ENCODE results near the gene ASTN1.
"Not testable (repeated sequence)": the region's sequence is repeated elsewhere in the genome, so short reads cannot be mapped to it uniquely, and the experiment has no call there.

Gene ASTN1

GRCh38 chr1:177106614-177107365 is 57.7 kb downstream of the ASTN1 start:
- DNase-seq (ENCODE audit: low read depth in 2 of 2), result no peak

GRCh38 chr1:177106196-177106595 is 58.3 kb downstream of the ASTN1 start:
- DNase-seq (ENCODE audit: low read depth in 2 of 2), result no peak

DNA sequence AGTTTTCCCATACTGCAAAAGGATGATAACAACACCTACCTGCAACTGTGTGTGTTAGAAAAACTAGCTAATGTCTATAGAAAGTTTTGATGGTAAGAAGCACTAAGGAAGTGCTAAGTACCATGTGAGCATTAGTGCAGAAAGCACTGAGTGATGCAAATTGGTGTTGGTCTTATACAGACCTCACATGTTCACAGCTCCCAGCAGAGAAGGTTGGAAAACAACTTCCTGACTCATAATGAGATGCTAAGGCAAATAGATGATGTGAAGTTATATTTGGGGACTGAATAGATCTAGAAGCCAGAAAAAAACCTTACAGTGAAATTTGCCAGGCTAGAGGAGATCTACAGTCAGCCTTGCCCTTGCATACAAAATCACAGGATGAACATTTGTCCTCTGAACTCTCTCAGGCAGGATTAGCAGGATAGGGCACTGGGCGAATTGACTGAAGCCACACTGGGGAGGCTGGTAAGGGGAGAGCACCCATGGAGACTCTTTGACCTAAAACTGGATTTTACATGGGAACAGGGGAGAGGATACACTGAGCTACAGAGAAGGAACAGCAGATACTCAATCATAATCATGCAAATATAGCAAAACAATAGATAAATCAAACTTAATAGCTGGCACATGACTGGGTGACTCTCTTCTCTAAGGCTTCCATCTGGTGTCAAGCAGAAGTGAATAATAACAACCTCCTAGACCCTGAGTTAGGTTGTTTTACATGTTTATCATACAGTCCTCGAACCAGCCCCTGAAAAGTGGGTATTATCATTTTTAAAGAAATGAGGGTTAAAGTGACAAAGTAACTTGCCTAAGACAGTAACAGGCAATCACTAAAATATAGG is 61.3 kb downstream of the ASTN1 start:
- DNase-seq (ENCODE audit: low read depth in 2 of 2), result no peak

DNA sequence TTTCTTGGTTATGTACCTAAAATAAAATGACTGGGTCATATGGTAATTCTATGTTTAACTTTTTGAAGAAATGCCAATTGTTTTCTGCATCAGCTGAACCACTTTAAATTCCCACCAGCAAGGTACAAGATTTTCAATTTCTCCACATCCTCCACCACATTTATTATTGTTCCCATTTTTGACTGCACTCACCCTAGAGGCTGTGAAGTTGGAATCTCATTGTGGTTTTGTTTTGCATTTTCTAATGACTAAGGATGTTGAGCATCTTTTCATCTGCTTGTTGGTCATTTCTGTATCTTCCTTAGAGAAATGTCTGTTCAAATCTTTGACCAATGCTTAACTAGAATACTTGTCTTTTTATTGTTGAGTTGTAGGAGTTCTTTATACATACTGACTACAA is 72.5 kb downstream of the ASTN1 start:
- DNase-seq (ENCODE audit: low read depth in 2 of 2), result no peak

DNA sequence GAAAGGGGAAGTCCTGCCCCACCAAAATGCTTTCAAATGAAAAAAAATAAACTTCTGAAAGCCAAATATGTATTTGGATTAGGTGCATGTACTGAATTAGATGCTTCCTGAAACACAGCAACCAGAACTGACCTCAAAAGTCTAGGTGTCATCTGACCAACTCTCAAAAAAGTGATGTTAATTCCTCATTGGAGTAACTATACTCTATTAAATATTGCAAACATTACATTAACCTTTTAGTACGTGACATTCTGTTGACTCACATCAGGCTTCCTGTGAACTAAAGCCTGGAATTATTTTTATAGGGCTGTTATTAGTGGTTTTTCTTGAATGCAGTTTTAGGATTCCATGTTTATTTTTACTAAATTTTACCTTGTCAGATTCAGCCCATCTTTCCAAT is 73.5 kb downstream of the ASTN1 start:
- DNase-seq (ENCODE audit: low read depth in 2 of 2), result no peak

DNA sequence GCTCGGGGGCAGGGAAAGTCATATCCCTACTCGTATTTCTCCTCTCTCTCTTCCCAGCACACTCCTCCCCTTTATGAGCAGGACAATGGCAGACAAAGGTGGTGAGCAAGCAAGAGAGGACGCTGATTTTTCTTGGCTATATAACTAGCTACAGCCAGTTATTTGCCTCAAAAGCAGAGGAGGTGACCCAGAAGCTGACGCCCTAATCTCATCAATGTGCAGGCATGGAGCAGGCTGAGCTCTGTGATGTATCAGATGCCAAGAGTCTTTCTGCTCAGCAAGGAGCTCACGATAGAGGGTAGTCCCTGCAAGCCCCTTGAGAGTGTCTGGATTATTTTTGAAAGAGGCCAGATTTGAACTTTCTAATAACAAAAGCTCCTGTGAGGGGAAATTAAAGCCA is 75.5 kb downstream of the ASTN1 start:
- DNase-seq (ENCODE audit: low read depth in 2 of 2), result no peak

DNA sequence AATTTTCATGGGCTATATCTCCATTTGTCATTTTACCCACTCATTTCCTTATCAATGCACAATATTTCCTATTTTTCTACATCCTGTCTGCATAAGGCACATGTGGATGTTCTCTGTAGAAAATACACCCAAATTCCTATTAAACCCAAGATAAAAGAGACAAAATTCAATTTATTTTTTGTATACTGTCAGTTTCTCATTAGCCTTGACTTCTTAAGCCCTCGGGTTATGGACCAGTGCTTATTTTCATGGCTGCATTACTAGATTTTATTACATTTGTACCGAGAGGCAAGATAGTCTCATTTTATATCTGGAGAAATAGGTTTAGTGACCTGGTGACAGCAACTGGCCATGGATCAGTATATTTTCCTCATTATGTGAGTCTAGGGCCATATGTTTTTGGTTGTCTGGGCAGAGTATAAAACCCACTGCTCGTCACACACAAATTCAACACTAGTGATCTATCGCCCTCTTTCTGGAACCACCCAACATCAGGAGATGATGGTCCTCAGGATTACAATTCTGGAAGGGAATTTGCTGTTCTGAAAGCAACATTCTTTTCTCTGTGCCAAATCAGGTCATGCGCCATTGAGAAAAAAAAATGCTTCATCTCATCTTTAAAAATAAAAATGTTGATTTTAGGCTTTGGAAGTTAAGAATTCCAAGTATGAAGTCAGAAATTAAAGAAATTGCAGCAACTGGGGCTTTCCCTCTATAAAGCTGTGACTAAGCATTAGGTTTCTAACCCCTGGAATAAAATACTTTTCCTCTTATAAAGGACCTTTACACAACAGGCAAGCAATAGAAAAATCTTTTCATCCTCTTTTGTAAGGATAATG is 81.4 kb downstream of the ASTN1 start:
- DNase-seq (ENCODE audit: low read depth in 2 of 2), result no peak

DNA sequence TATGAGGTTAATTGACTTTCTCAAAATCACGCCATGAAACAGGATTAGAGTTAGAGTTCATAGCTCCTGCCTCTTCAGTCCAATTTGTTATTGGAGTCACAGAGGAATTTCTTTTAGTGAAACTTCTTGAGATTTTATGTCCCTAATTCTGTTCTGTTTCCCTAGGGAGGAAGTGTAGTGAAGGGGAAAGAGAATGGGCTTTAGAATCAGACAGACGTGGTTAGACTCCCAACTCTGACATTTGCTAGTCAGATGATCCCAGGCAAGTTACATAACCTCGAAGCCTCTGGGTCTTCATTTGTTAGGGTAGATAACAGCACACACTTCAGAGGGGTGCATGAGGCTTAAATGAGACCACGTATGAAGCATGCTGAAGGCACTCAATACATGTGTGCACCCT is 83.9 kb downstream of the ASTN1 start:
- DNase-seq (ENCODE audit: low read depth in 2 of 2), result no peak

GRCh38 chr1:177077734-177078499 is 86.6 kb downstream of the ASTN1 start:
- no peak for DNase-seq (ENCODE audit: low read depth in 2 of 2)

GRCh38 chr1:177077006-177077405 is 87.5 kb downstream of the ASTN1 start:
- DNase-seq (ENCODE audit: low read depth in 2 of 2), result no peak

GRCh38 chr1:177074811-177075210 is 89.7 kb downstream of the ASTN1 start:
- DNase-seq (ENCODE audit: low read depth in 2 of 2), result not testable (repeated sequence)

GRCh38 chr1:177069490-177069889 is 95.0 kb downstream of the ASTN1 start:
- DNase-seq (ENCODE audit: low read depth in 2 of 2), result no peak

GRCh38 chr1:177067752-177068410 is 96.6 kb downstream of the ASTN1 start:
- DNase-seq (ENCODE audit: low read depth in 2 of 2), result no peak

- no peak for DNase-seq (ENCODE audit: low read depth in 2 of 2)
Measured at GRCh38 chr1:177065430-177065829, 99.1 kb downstream of the ASTN1 start.

DNA sequence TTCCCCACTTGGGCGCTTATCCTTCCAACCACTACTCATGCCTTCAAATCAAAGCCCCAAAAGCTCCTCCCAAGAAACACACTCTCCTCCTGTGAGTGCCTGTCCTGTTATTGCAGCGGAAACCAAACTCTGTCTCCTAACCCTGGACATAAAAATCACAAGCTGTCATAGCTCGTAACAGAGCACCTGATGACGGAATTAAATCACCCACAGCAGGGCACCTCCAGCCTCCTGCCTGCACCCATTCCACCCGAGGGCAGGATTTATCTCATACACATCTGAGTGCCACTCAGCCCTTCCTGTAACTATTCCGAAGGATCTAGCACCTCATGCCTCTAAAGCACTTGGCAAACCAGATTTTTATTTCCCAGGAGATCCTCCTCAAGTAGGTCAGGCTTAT is 100.9 kb downstream of the ASTN1 start:
- DNase-seq (ENCODE audit: low read depth in 2 of 2), result no peak

DNA sequence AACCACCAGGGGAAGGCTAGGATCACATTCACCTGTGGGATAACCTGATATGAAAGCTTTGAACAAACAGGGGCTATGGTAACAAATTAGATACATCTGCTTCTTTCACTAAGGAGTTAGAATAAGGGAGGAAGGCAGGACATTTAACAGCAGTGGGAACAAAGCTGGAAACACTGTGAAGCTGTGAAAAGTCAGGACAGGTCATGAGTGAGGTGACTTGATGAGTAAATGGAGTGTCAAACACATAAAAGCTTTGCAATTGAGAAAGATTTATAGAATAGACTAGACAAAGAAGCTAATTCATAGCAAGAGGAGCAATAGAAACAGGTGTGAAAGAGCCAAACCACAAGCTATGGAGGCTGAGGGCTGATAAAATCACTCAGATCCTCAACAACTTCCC is 110.0 kb downstream of the ASTN1 start:
- DNase-seq (ENCODE audit: low read depth in 2 of 2), result no peak

GRCh38 chr1:177053648-177054047 is 110.9 kb downstream of the ASTN1 start:
- DNase-seq (ENCODE audit: low read depth in 2 of 2), result no peak

- no peak for DNase-seq (ENCODE audit: low read depth in 2 of 2)
Measured at GRCh38 chr1:177048314-177049069, 116.0 kb downstream of the ASTN1 start.

GRCh38 chr1:177045151-177045550 is 119.4 kb downstream of the ASTN1 start:
- DNase-seq (ENCODE audit: low read depth in 2 of 2), result no peak

DNA sequence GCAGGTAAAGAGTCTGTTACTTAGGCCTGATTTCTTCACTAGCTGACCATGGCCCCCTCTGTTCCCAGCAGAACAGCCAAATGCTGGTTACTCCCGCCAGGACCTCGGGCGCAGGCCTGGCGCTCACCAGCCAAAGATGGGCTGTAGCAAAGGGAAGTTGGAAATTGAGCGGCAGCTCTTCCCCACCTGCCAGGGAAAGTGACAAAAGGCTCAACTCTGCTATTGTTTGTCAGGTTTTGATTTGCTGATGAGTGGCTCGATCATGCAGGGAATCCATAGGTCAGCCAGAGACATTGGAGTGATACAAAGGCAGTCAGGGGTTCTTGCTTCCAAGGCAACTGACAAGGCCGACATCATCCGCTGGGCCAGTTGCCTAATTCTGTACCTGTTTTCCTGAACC is 120.1 kb downstream of the ASTN1 start:
- DNase-seq (ENCODE audit: low read depth in 2 of 2), result no peak

Measured in stimulated activated CD8-positive, alpha-beta memory T cell treated with anti-CD3 and anti-CD28 coated beads, Interleukin-15, amount 100 ng/mL, for 48 hours (primary cell).